ENCODE data around the gene PPP2R5E. TPM values are rescaled to one million over a fixed set of nuclear protein-coding genes. Genes with fewer than 3 reads are reported as not detected.
A peak's percentile ranks its signal among the peaks of the same experiment; 100 is the strongest.

The PPP2R5E gene
- polyA plus RNA-seq, 3 donors, result 8.9 to 26.3 (median 15.1) TPM

DNA sequence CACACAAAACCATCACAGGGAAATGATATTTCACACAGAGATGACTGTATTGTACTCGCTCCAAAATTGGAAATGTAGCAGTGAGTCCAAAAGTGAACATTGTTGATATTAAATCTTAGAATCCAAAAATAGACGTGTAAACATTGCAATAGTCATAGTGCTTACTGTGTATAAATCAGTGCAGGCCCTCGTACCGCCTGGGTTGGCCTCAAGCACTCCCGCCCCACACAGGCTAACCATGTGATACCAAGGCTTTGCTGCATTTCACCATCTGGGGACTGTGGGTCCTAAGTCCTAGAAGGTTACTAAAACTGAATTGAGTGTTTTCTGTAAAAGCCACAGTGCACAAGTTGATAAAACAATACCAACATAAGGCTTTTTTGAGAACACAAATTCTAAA, 107.3 kb downstream of the PPP2R5E start:
- H3K79me2 ChIP-seq (ENCODE audit: insufficient read depth, low read length), result peaks cover 31% of the 10 kb centered on the region

DNA sequence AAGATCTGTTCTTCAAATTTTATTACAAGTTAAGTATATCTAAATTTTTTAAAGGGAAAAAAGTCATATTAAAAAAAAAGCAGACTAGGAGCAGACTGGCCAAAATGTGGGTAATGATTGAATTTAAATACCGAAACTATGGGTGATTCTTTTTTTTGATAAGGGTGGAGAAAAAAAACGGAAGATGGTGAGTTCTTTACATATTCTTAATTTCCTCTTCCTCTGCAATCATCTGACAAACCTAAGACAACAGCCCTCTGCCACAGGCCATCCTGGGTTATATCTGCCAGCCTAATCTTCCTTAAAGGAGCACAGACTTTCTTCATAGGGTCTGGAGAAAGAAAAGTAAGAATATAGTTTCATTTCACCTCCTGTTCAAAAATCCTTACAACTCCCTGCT, 108.0 kb downstream of the PPP2R5E start:
- Histone ChIP-seq H3K36me3 (replicated peaks in 1 of 2; ENCODE audit: control insufficient read depth in 1 of 2, insufficient read depth in 2 of 2, low read length in 2 of 2) (no peaks in the 10 kb centered on the region), H3K4me3 (replicated peaks in 1 of 3; ENCODE audit: low read depth in 2 of 3, low read length in 3 of 3) (no peak overlapping the region), H2AFZ (ENCODE audit: insufficient read depth, low read depth, low read length, poor library complexity, severe bottlenecking) (no peak overlapping the region), H3K4me1 (ENCODE audit: control insufficient read depth in 1 of 2, insufficient read depth in 2 of 2, low read length in 2 of 2) (peaks cover 0 to 6% of the 10 kb centered on the region in 2 donors), H3K9me3 (replicated peaks in 1 of 2; ENCODE audit: control insufficient read depth in 1 of 2, insufficient read depth in 1 of 2, low read length in 2 of 2) (no peaks in the 10 kb centered on the region), H3K4me2 (replicated peaks; ENCODE audit: extremely low read depth, low read length, poor library complexity, severe bottlenecking) (no peak overlapping the region), H3K79me2 (ENCODE audit: insufficient read depth, low read length) (peaks cover 33% of the 10 kb centered on the region), H3K9ac (ENCODE audit: insufficient read depth, low read length, poor library complexity, severe bottlenecking) (no peak overlapping the region), H3K27ac (ENCODE audit: low read depth in 1 of 2, low read length in 2 of 2) (no peak overlapping the region), H3K27me3 (ENCODE audit: control insufficient read depth in 2 of 2, insufficient read depth in 2 of 2, low read length in 2 of 2) (no peaks in the 10 kb centered on the region), H4K20me1 (ENCODE audit: insufficient read depth, low read length) (peaks cover 80% of the 10 kb centered on the region)
- no peaks in the 10 kb centered on the region for H3K27me3 Mint-ChIP-seq (ENCODE audit: low read depth in 3 of 3)
- intact Hi-C loops (cut with micrococcal nuclease), result no loop called here
- no CpG with 5 or more reads among the region's 2 CpGs for WGBS (ENCODE audit: insufficient coverage)
- H3K4me1 Mint-ChIP-seq, result peaks cover 35% of the 10 kb centered on the region
- DNase-seq, result no peak
- peak overlapping the region in 3 of 7 donors; percentile 1 to 63 (median 8) for H3K27ac Mint-ChIP-seq
- no peaks in the 10 kb centered on the region for H3K9me3 Mint-ChIP-seq
- H3K36me3 Mint-ChIP-seq, result peaks cover 2 to 4% of the 10 kb centered on the region in 2 donors
- TF ChIP-seq, protein P1, sequence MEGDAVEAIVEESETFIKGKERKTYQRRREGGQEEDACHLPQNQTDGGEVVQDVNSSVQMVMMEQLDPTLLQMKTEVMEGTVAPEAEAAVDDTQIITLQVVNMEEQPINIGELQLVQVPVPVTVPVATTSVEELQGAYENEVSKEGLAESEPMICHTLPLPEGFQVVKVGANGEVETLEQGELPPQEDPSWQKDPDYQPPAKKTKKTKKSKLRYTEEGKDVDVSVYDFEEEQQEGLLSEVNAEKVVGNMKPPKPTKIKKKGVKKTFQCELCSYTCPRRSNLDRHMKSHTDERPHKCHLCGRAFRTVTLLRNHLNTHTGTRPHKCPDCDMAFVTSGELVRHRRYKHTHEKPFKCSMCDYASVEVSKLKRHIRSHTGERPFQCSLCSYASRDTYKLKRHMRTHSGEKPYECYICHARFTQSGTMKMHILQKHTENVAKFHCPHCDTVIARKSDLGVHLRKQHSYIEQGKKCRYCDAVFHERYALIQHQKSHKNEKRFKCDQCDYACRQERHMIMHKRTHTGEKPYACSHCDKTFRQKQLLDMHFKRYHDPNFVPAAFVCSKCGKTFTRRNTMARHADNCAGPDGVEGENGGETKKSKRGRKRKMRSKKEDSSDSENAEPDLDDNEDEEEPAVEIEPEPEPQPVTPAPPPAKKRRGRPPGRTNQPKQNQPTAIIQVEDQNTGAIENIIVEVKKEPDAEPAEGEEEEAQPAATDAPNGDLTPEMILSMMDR (IDR thresholded peaks at IDR 0.05), result no peak
- H3K4me3 Mint-ChIP-seq, result no peak overlapping the region

More for the DNA sequence above, 107.3 kb downstream of the PPP2R5E start:
- Histone ChIP-seq H3K27me3 (ENCODE audit: control insufficient read depth in 2 of 2, insufficient read depth in 2 of 2, low read length in 2 of 2) (no peaks in the 10 kb centered on the region), H3K4me2 (replicated peaks; ENCODE audit: extremely low read depth, low read length, poor library complexity, severe bottlenecking) (no peak overlapping the region), H3K36me3 (replicated peaks in 1 of 2; ENCODE audit: control insufficient read depth in 1 of 2, insufficient read depth in 2 of 2, low read length in 2 of 2) (no peaks in the 10 kb centered on the region), H3K9ac (ENCODE audit: insufficient read depth, low read length, poor library complexity, severe bottlenecking) (no peak overlapping the region), H3K4me1 (ENCODE audit: control insufficient read depth in 1 of 2, insufficient read depth in 2 of 2, low read length in 2 of 2) (peaks cover 0 to 6% of the 10 kb centered on the region in 2 donors), H4K20me1 (ENCODE audit: insufficient read depth, low read length) (peaks cover 80% of the 10 kb centered on the region), H3K4me3 (replicated peaks in 1 of 3; ENCODE audit: low read depth in 2 of 3, low read length in 3 of 3) (no peak overlapping the region), H3K9me3 (replicated peaks in 1 of 2; ENCODE audit: control insufficient read depth in 1 of 2, insufficient read depth in 1 of 2, low read length in 2 of 2) (no peaks in the 10 kb centered on the region), H3K27ac (ENCODE audit: low read depth in 1 of 2, low read length in 2 of 2) (no peak overlapping the region), H2AFZ (ENCODE audit: insufficient read depth, low read depth, low read length, poor library complexity, severe bottlenecking) (no peak overlapping the region)
- Mint-ChIP-seq H3K27ac (peak overlapping the region in 3 of 7 donors; percentile 1 to 63 (median 8)), H3K4me3 (no peak overlapping the region), H3K36me3 (peaks cover 2 to 6% of the 10 kb centered on the region in 2 donors), H3K4me1 (peaks cover 35% of the 10 kb centered on the region), H3K27me3 (ENCODE audit: low read depth in 3 of 3) (no peaks in the 10 kb centered on the region), H3K9me3 (no peaks in the 10 kb centered on the region)
- intact Hi-C loops (cut with micrococcal nuclease), result no loop called here
- DNase-seq, result no peak
- WGBS (ENCODE audit: insufficient coverage), result 100% methylated on average over 1 of the region's 5 CpGs
- TF ChIP-seq, protein P1 (IDR thresholded peaks at IDR 0.05), result no peak
